HCT116 (cell line): ENCODE data around the gene SELENOM.

Source experiments
- EZH2 ChIP-seq: fragments of 200-600 bp; sonication (generic); IDR thresholded peaks from 2 replicates; pipeline ENCODE4 v1.6.1; 2017; ENCODE audit warnings: antibody characterized with exemption, mixed run types
- TCF7L2 ChIP-seq: IDR thresholded peaks from 2 replicates; pipeline ENCODE4 v1.7.0; 2011; ENCODE audit warnings: borderline replicate concordance, inconsistent platforms; ENCODE audit not compliant: insufficient read depth, insufficient read length; ENCODE audit errors: extremely low read depth
- TF ChIP-seq, protein P1 (sequence below), 3 experiments: fragments of 200-600 bp in 1 of 3; sonication (generic) in 1 of 3; IDR thresholded peaks in 2 of 3; conservative IDR thresholded peaks in 1 of 3; 2 replicates each; pipeline ENCODE4 v1.5.1; 2012 to 2017; ENCODE audit warnings: low read depth in 2 of 3, low read length in 2 of 3, antibody characterized with exemption in 1 of 3, borderline replicate concordance in 1 of 3, control low read depth in 1 of 3, mild to moderate bottlenecking in 1 of 3, mixed read lengths in 1 of 3, mixed run types in 1 of 3, moderate library complexity in 1 of 3; ENCODE audit not compliant: insufficient read depth in 1 of 3

DNA sequence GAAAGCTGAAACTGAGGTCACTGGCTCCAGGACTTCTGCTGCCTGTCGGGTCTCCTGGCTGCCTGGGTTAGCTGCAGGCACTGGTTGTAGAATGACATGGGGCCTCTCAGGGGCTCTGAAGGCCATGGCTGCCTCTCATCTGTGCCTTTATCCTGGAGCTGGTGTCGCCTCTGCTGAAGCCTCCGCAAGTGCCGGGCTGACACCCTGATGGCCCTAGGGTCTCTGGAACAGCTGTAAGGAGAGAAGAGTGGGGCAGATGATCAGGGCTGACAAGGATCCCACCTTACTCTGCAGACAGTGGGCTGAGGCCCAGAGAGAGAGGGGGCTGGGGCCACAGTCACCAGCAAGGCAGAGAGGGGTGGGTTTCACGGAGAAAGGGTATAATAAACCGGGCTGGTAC, 28.3 kb upstream of the SELENOM start:
- TF ChIP-seq, protein P1, sequence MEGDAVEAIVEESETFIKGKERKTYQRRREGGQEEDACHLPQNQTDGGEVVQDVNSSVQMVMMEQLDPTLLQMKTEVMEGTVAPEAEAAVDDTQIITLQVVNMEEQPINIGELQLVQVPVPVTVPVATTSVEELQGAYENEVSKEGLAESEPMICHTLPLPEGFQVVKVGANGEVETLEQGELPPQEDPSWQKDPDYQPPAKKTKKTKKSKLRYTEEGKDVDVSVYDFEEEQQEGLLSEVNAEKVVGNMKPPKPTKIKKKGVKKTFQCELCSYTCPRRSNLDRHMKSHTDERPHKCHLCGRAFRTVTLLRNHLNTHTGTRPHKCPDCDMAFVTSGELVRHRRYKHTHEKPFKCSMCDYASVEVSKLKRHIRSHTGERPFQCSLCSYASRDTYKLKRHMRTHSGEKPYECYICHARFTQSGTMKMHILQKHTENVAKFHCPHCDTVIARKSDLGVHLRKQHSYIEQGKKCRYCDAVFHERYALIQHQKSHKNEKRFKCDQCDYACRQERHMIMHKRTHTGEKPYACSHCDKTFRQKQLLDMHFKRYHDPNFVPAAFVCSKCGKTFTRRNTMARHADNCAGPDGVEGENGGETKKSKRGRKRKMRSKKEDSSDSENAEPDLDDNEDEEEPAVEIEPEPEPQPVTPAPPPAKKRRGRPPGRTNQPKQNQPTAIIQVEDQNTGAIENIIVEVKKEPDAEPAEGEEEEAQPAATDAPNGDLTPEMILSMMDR (IDR thresholded peaks at IDR 0.05 in 2 of 3, conservative IDR thresholded peaks at IDR 0.05 in 1 of 3; ENCODE audit: borderline replicate concordance in 1 of 3, insufficient read depth in 1 of 3, low read depth in 2 of 3, low read length in 2 of 3) = no peak
- no peak for TF ChIP-seq EZH2
- TF ChIP-seq TCF7L2 = no peak
